GM12801 (cell line): ENCODE data around the gene SMAD3.

ENCODE experiments used
- CTCF ChIP-seq: IDR thresholded peaks from one replicate; pipeline ENCODE4 v1.5.1; 2011; ENCODE audit warnings: control low read depth; ENCODE audit not compliant: insufficient read length; ENCODE audit errors: extremely low read depth

The SMAD3 gene

GRCh38 chr15:67065531-67066005, at the start of gene SMAD3:
TSS of gene SMAD3 (plus strand) at chr15:67065602. CDS start at chr15:67066155, 553 bp downstream.
- TF ChIP-seq CTCF: no peak

GRCh38 chr15:67017311-67017710, 48.1 kb upstream of the SMAD3 start:
- TF ChIP-seq CTCF: no peak

GRCh38 chr15:67018026-67018425, 47.4 kb upstream of the SMAD3 start:
- TF ChIP-seq CTCF: no peak

- no peak for TF ChIP-seq CTCF
Observed at GRCh38 chr15:67018441-67018840, 47.0 kb upstream of the SMAD3 start.

GRCh38 chr15:67019069-67019468, 46.3 kb upstream of the SMAD3 start:
- no peak for TF ChIP-seq CTCF

GRCh38 chr15:67019884-67020520, 45.4 kb upstream of the SMAD3 start:
- no peak for TF ChIP-seq CTCF

GRCh38 chr15:67021455-67021854, 43.9 kb upstream of the SMAD3 start:
- TF ChIP-seq CTCF: no peak
